Measurements from ENCODE around the gene MRPL14. TPM values are rescaled to one million over a fixed set of nuclear protein-coding genes. Genes with fewer than 3 reads are reported as not detected.

Gene MRPL14
- total RNA-seq, 1 experiment from 2014 or later, result 58.8 TPM

GRCh38 chr6:44090465-44090864, 36.8 kb downstream of the MRPL14 start:
- no peak overlapping the region for H3K27ac ChIP-seq
- no peak overlapping the region for H3K4me3 ChIP-seq
- H3K4me1 ChIP-seq, result no peaks in the 10 kb centered on the region; the same call in 1 of the 2 replicates
- no peak for DNase-seq
- H3K36me3 ChIP-seq, result no peaks in the 10 kb centered on the region
- H3K27me3 ChIP-seq, result no peaks in the 10 kb centered on the region
- no peaks in the 10 kb centered on the region for H3K9me3 ChIP-seq (replicated peaks)

GRCh38 chr6:44088827-44089590, 38.2 kb downstream of the MRPL14 start:
- Histone ChIP-seq H3K27ac (no peak overlapping the region), H3K4me1 (peaks cover 8% of the 10 kb centered on the region; the same call in 1 of the 2 replicates), H3K9me3 (replicated peaks) (no peaks in the 10 kb centered on the region), H3K4me3 (no peak overlapping the region), H3K36me3 (no peaks in the 10 kb centered on the region), H3K27me3 (no peaks in the 10 kb centered on the region)
- no peak for DNase-seq

GRCh38 chr6:44087623-44088022, 39.6 kb downstream of the MRPL14 start:
- Histone ChIP-seq H3K9me3 (replicated peaks) (no peaks in the 10 kb centered on the region), H3K27me3 (no peaks in the 10 kb centered on the region), H3K4me1 (peaks cover 8% of the 10 kb centered on the region; the same call in 1 of the 2 replicates), H3K36me3 (no peaks in the 10 kb centered on the region), H3K27ac (no peak overlapping the region), H3K4me3 (no peak overlapping the region)
- DNase-seq, result no peak

- Histone ChIP-seq H3K9me3 (replicated peaks) (no peaks in the 10 kb centered on the region), H3K4me3 (no peak overlapping the region), H3K36me3 (no peaks in the 10 kb centered on the region), H3K27ac (no peak overlapping the region), H3K4me1 (peaks cover 8% of the 10 kb centered on the region; the same call in 1 of the 2 replicates), H3K27me3 (no peaks in the 10 kb centered on the region)
- no peak for DNase-seq
Measured at GRCh38 chr6:44086931-44087574, 40.2 kb downstream of the MRPL14 start.

- no peak overlapping the region for H3K27ac ChIP-seq
- H3K4me3 ChIP-seq, result no peak overlapping the region
- DNase-seq, result no peak
- no peaks in the 10 kb centered on the region for H3K36me3 ChIP-seq
- peaks cover 8% of the 10 kb centered on the region; the same call in 1 of the 2 replicates for H3K4me1 ChIP-seq
- H3K9me3 ChIP-seq (replicated peaks), result no peaks in the 10 kb centered on the region
- no peaks in the 10 kb centered on the region for H3K27me3 ChIP-seq
Measured at GRCh38 chr6:44085219-44085618, 42.0 kb downstream of the MRPL14 start.

- no peak overlapping the region for H3K4me3 ChIP-seq
- H3K4me1 ChIP-seq, result peaks cover 8% of the 10 kb centered on the region; the same call in 1 of the 2 replicates
- no peak overlapping the region for H3K27ac ChIP-seq
- no peaks in the 10 kb centered on the region for H3K27me3 ChIP-seq
- H3K36me3 ChIP-seq, result no peaks in the 10 kb centered on the region
- H3K9me3 ChIP-seq (replicated peaks), result no peaks in the 10 kb centered on the region
- DNase-seq, result peak; percentile 68 to 85
Measured at GRCh38 chr6:44084231-44085014, 42.8 kb downstream of the MRPL14 start.

- Histone ChIP-seq H3K4me3 (no peak overlapping the region), H3K27ac (no peak overlapping the region), H3K4me1 (peaks cover 8% of the 10 kb centered on the region; the same call in 1 of the 2 replicates), H3K27me3 (no peaks in the 10 kb centered on the region), H3K36me3 (no peaks in the 10 kb centered on the region), H3K9me3 (replicated peaks) (no peaks in the 10 kb centered on the region)
- DNase-seq, result no peak
Measured at GRCh38 chr6:44082872-44083321, 44.4 kb downstream of the MRPL14 start.

GRCh38 chr6:44081753-44082152, 45.5 kb downstream of the MRPL14 start:
- Histone ChIP-seq H3K36me3 (no peaks in the 10 kb centered on the region), H3K9me3 (replicated peaks) (no peaks in the 10 kb centered on the region), H3K27me3 (no peaks in the 10 kb centered on the region), H3K27ac (no peak overlapping the region), H3K4me1 (peaks cover 8% of the 10 kb centered on the region; the same call in 1 of the 2 replicates), H3K4me3 (no peak overlapping the region)
- DNase-seq, result no peak

- H3K9me3 ChIP-seq (replicated peaks), result no peaks in the 10 kb centered on the region
- H3K27me3 ChIP-seq, result no peaks in the 10 kb centered on the region
- H3K36me3 ChIP-seq, result no peaks in the 10 kb centered on the region
- no peak overlapping the region for H3K4me3 ChIP-seq
- DNase-seq, result no peak
- peaks cover 8% of the 10 kb centered on the region; the same call in 1 of the 2 replicates for H3K4me1 ChIP-seq
- no peak overlapping the region for H3K27ac ChIP-seq
Measured at GRCh38 chr6:44080561-44081521, 46.4 kb downstream of the MRPL14 start.

- no peak overlapping the region for H3K4me3 ChIP-seq
- H3K36me3 ChIP-seq, result no peaks in the 10 kb centered on the region
- DNase-seq, result no peak
- no peaks in the 10 kb centered on the region for H3K9me3 ChIP-seq (replicated peaks)
- no peak overlapping the region for H3K27ac ChIP-seq
- no peaks in the 10 kb centered on the region for H3K27me3 ChIP-seq
- peaks cover 4% of the 10 kb centered on the region; the same call in 1 of the 2 replicates for H3K4me1 ChIP-seq
Measured at GRCh38 chr6:44079672-44080071, 47.6 kb downstream of the MRPL14 start.

GRCh38 chr6:44078827-44079671, 48.2 kb downstream of the MRPL14 start:
- Histone ChIP-seq H3K9me3 (replicated peaks) (no peaks in the 10 kb centered on the region), H3K36me3 (no peaks in the 10 kb centered on the region), H3K4me3 (no peak overlapping the region), H3K27ac (no peak overlapping the region), H3K27me3 (no peaks in the 10 kb centered on the region), H3K4me1 (peaks cover 3% of the 10 kb centered on the region; the same call in 1 of the 2 replicates)
- peak; percentile 60 to 87 for DNase-seq

GRCh38 chr6:44078219-44078826, 48.9 kb downstream of the MRPL14 start:
- Histone ChIP-seq H3K27me3 (no peaks in the 10 kb centered on the region), H3K27ac (no peak overlapping the region), H3K4me1 (peaks cover 3% of the 10 kb centered on the region; the same call in 1 of the 2 replicates), H3K36me3 (no peaks in the 10 kb centered on the region), H3K9me3 (replicated peaks) (no peaks in the 10 kb centered on the region), H3K4me3 (no peak overlapping the region)
- DNase-seq, result no peak
